Stimulated activated CD4-positive, alpha-beta T cell treated with anti-CD3 and anti-CD28 coated beads, Interleukin-1b, Interleukin-23, amount 100 ng/mL, for 24 hours (primary cell): ENCODE measurements around the gene TAGAP.

Experiments
- DNase-seq, 4 experiments: peaks; one replicate each; pipeline ENCODE4 v3.0.0-alpha.2; 2020; ENCODE audit warnings: low read depth in 4 of 4, low spot score in 1 of 4

Gene TAGAP

GRCh38 chr6:159074120-159074684 is 29.4 kb upstream of the TAGAP start:
- DNase-seq = no peak

GRCh38 chr6:159071843-159072769 is 27.3 kb upstream of the TAGAP start:
- DNase-seq = no peak

- no peak for DNase-seq
Measured at GRCh38 chr6:159068904-159069578, 24.2 kb upstream of the TAGAP start.

GRCh38 chr6:159067334-159067733 is 22.5 kb upstream of the TAGAP start:
- DNase-seq = no peak

- no peak for DNase-seq
Measured at GRCh38 chr6:159066483-159066882, 21.7 kb upstream of the TAGAP start.

- DNase-seq = no peak
Measured at GRCh38 chr6:159065759-159066329, 21.1 kb upstream of the TAGAP start.

- no peak for DNase-seq
Measured at GRCh38 chr6:159065091-159065490, 20.3 kb upstream of the TAGAP start.

- no peak for DNase-seq
Measured at GRCh38 chr6:159064477-159064876, 19.7 kb upstream of the TAGAP start.

GRCh38 chr6:159063549-159063948 is 18.8 kb upstream of the TAGAP start:
- no peak for DNase-seq

- DNase-seq = no peak
Measured at GRCh38 chr6:159062976-159063375, 18.2 kb upstream of the TAGAP start.

GRCh38 chr6:159062564-159062945 is 17.8 kb upstream of the TAGAP start:
- no peak for DNase-seq

GRCh38 chr6:159061805-159062563 is 17.2 kb upstream of the TAGAP start:
- no peak for DNase-seq

GRCh38 chr6:159061146-159061545 is 16.4 kb upstream of the TAGAP start:
- DNase-seq = no peak

- no peak for DNase-seq
Measured at GRCh38 chr6:159059885-159060506, 15.2 kb upstream of the TAGAP start.

GRCh38 chr6:159059141-159059540 is 14.3 kb upstream of the TAGAP start:
- no peak for DNase-seq

- DNase-seq = no peak
Measured at GRCh38 chr6:159056899-159057298, 12.1 kb upstream of the TAGAP start.

GRCh38 chr6:159056432-159056831 is 11.6 kb upstream of the TAGAP start:
- DNase-seq = no peak

- DNase-seq = no peak
Measured at GRCh38 chr6:159056003-159056402, 11.2 kb upstream of the TAGAP start.

- DNase-seq = no peak
Measured at GRCh38 chr6:159053781-159054398, 9.1 kb upstream of the TAGAP start.

- DNase-seq = no peak
Measured at GRCh38 chr6:159052720-159053119, 7.9 kb upstream of the TAGAP start.
